Spleen (tissue), 7 donors: ENCODE results near the gene FBRS.

Experiments
- POLR2AphosphoS5 ChIP-seq, 3 donors: sonication (generic); formaldehyde crosslinking; IDR thresholded peaks; one replicate each; pipeline ENCODE4 v1.5.1; 2017; ENCODE audit warnings: antibody characterized with exemption in 3 of 3
- TF ChIP-seq, protein P1 (sequence below), 11 experiments: fragments of 200-600 bp in 7 of 11; fragments of 450-650 bp in 4 of 11; sonication (generic) in 4 of 11; IDR thresholded peaks in 8 of 11; conservative IDR thresholded peaks in 3 of 11; 1 replicate in 7 of 11; 2 replicates in 4 of 11; pipeline versions ENCODE4 v1.4.0 to v1.8.0; 2016 to 2021; ENCODE audit warnings: antibody characterized with exemption in 11 of 11, inconsistent platforms in 4 of 11, mild to moderate bottlenecking in 1 of 11
- donor health status: DM: no; HTN: no; CAD: no; lungs with moderate emphysema.
- donor health status: DM: no; HTN: no; CAD: no.
- donor health status: DM: no; HTN: no; CAD: no.

DNA sequence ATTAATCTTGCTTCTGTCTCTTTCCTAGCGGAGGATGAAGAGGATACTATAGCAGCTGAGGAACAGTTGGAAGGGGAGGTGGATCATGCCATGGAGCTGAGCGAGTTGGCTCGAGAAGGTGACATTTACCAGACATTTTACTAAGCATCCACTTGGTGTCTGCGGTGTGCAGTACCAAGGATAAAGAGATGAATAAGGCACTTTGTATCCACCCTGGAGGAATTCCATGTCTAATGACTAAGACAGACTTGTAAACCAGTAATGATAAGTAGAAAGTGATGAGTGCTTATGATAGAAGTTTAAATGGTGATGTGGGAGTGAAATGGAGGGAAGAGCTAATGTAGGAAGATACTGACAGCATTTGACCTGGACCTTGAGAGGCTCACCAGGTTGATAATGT is 52.7 kb downstream of the FBRS start:
- TF ChIP-seq, protein P1, sequence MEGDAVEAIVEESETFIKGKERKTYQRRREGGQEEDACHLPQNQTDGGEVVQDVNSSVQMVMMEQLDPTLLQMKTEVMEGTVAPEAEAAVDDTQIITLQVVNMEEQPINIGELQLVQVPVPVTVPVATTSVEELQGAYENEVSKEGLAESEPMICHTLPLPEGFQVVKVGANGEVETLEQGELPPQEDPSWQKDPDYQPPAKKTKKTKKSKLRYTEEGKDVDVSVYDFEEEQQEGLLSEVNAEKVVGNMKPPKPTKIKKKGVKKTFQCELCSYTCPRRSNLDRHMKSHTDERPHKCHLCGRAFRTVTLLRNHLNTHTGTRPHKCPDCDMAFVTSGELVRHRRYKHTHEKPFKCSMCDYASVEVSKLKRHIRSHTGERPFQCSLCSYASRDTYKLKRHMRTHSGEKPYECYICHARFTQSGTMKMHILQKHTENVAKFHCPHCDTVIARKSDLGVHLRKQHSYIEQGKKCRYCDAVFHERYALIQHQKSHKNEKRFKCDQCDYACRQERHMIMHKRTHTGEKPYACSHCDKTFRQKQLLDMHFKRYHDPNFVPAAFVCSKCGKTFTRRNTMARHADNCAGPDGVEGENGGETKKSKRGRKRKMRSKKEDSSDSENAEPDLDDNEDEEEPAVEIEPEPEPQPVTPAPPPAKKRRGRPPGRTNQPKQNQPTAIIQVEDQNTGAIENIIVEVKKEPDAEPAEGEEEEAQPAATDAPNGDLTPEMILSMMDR (IDR thresholded peaks at IDR 0.05 in 8 of 11, conservative IDR thresholded peaks at IDR 0.05 in 3 of 11): no peak
- no peak for TF ChIP-seq POLR2AphosphoS5 (IDR thresholded peaks at IDR 0.05)
